H9 (cell line): ENCODE data around the gene CACNA1D. TPM values are rescaled to one million over a fixed set of nuclear protein-coding genes. Genes with fewer than 3 reads are reported as not detected.

ENCODE experiments used
- DNase-seq: peaks from one replicate; pipeline ENCODE4 v3.0.0-alpha.2; 2017
- H2AFZ ChIP-seq: one replicate; pipeline ENCODE4 v1.6.1; 2013; ENCODE audit warnings: mild to moderate bottlenecking, low read length, control low read depth, moderate library complexity
- H2AK5ac ChIP-seq: 2 replicates; pipeline ENCODE4 v1.6.1; 2013; ENCODE audit warnings: low read length, control low read depth, mixed read lengths; ENCODE audit not compliant: insufficient read length
- H2BK120ac ChIP-seq: one replicate; pipeline ENCODE4 v1.6.1; 2013; ENCODE audit warnings: low read depth, mild to moderate bottlenecking, low read length, control low read depth, inconsistent platforms; ENCODE audit not compliant: poor library complexity, severe bottlenecking
- H2BK12ac ChIP-seq: 2 replicates; pipeline ENCODE4 v1.6.1; 2013; ENCODE audit warnings: low read length, control low read depth, mixed read lengths, low read depth; ENCODE audit not compliant: insufficient read length
- H2BK15ac ChIP-seq: 2 replicates; pipeline ENCODE4 v1.6.1; 2013; ENCODE audit warnings: low read depth, low read length, control low read depth
- H2BK20ac ChIP-seq: one replicate; pipeline ENCODE4 v1.6.1; 2013; ENCODE audit warnings: low read depth, mild to moderate bottlenecking, low read length, control low read depth, inconsistent platforms; ENCODE audit not compliant: poor library complexity, severe bottlenecking
- H2BK5ac ChIP-seq: 2 replicates; pipeline ENCODE4 v1.6.1; 2013; ENCODE audit warnings: low read length, control low read depth, mixed read lengths; ENCODE audit not compliant: insufficient read length
- H3K14ac ChIP-seq: 2 replicates; pipeline ENCODE4 v1.6.1; 2013; ENCODE audit warnings: low read length, control low read depth; ENCODE audit not compliant: insufficient read depth
- H3K18ac ChIP-seq: 2 replicates; pipeline ENCODE4 v1.6.1; 2013; ENCODE audit warnings: low read depth, mild to moderate bottlenecking, mixed read lengths, low read length, control low read depth; ENCODE audit not compliant: insufficient read length
- H3K23ac ChIP-seq: 2 replicates; pipeline ENCODE4 v1.6.1; 2013; ENCODE audit warnings: low read length, control low read depth, mixed read lengths, low read depth; ENCODE audit not compliant: insufficient read length
- H3K23me2 ChIP-seq: 2 replicates; pipeline ENCODE4 v1.6.1; 2013; ENCODE audit warnings: low read depth, mild to moderate bottlenecking, mixed read lengths, low read length, control low read depth; ENCODE audit not compliant: insufficient read length, poor library complexity, severe bottlenecking
- H3K27ac ChIP-seq: 2 replicates; pipeline ENCODE4 v1.5.1; 2013; ENCODE audit warnings: low read length, control low read depth, mixed read lengths, low read depth; ENCODE audit not compliant: insufficient read length
- H3K27me3 ChIP-seq: 2 replicates; pipeline ENCODE4 v1.6.1; 2013; ENCODE audit warnings: low read length, control low read depth, inconsistent platforms; ENCODE audit not compliant: insufficient read depth
- H3K4ac ChIP-seq: 2 replicates; pipeline ENCODE4 v1.6.1; 2013; ENCODE audit warnings: low read depth, mild to moderate bottlenecking, control low read depth, inconsistent platforms, low read length, moderate library complexity
- H3K4me1 ChIP-seq: 2 replicates; pipeline ENCODE4 v1.6.1; 2013; ENCODE audit warnings: low read length, control low read depth, inconsistent platforms; ENCODE audit not compliant: insufficient read depth
- H3K4me2 ChIP-seq: 2 replicates; pipeline ENCODE4 v1.6.1; 2013; ENCODE audit warnings: low read length, control low read depth, mixed read lengths; ENCODE audit not compliant: insufficient read length, insufficient read depth
- H3K56ac ChIP-seq: 2 replicates; pipeline ENCODE4 v1.6.1; 2013; ENCODE audit warnings: low read depth, mild to moderate bottlenecking, mixed read lengths, low read length, control low read depth; ENCODE audit not compliant: insufficient read length
- H3K79me1 ChIP-seq: 2 replicates; pipeline ENCODE4 v1.6.1; 2013; ENCODE audit warnings: low read depth, mild to moderate bottlenecking, moderate library complexity, low read length, control low read depth, inconsistent platforms; ENCODE audit not compliant: insufficient read depth, poor library complexity, severe bottlenecking
- H3K79me2 ChIP-seq: 2 replicates; pipeline ENCODE4 v1.6.1; 2013; ENCODE audit warnings: low read length, control low read depth, inconsistent platforms; ENCODE audit not compliant: insufficient read depth
- H3K9ac ChIP-seq: 2 replicates; pipeline ENCODE4 v1.6.1; 2013; ENCODE audit warnings: low read length, control low read depth, mixed read lengths; ENCODE audit not compliant: insufficient read length; ENCODE audit errors: extremely low read depth
- H3K9me3 ChIP-seq: one replicate; pipeline ENCODE4 v1.6.1; 2013; ENCODE audit warnings: low read depth, low read length, inconsistent platforms; ENCODE audit not compliant: control insufficient read depth
- H3T11ph ChIP-seq: one replicate; pipeline ENCODE4 v1.6.1; 2013; ENCODE audit warnings: mild to moderate bottlenecking, low read length, control low read depth, inconsistent platforms
- H4K20me1 ChIP-seq: one replicate; pipeline ENCODE4 v1.6.1; 2013; ENCODE audit not compliant: control insufficient read depth, insufficient read length, insufficient read depth
- H4K5ac ChIP-seq: 2 replicates; pipeline ENCODE4 v1.6.1; 2013; ENCODE audit warnings: low read depth, mild to moderate bottlenecking, mixed read lengths, low read length, control low read depth; ENCODE audit not compliant: insufficient read length
- H4K8ac ChIP-seq: replicated peaks from 2 replicates; pipeline ENCODE4 v1.6.1; 2013; ENCODE audit warnings: low read length, control low read depth, mixed read lengths, low read depth; ENCODE audit not compliant: insufficient read length
- H4K91ac ChIP-seq: 2 replicates; pipeline ENCODE4 v1.6.1; 2013; ENCODE audit warnings: low read depth, mild to moderate bottlenecking, moderate library complexity, mixed read lengths, low read length, control low read depth; ENCODE audit not compliant: insufficient read length
- H3K27ac Mint-ChIP-seq, 3 experiments: 2 replicates in 2 of 3; 3 replicates in 1 of 3; pipeline ENCODE4 v1.8.0; 2020 to 2021; ENCODE audit warnings: mixed read lengths in 3 of 3, mild to moderate bottlenecking in 1 of 3, moderate library complexity in 1 of 3
- H3K27me3 Mint-ChIP-seq: 2 replicates; pipeline ENCODE4 v1.8.0; 2021; ENCODE audit warnings: low read depth, mild to moderate bottlenecking, moderate library complexity, mixed read lengths
- H3K36me3 Mint-ChIP-seq, 3 experiments: 2 replicates in 2 of 3; 3 replicates in 1 of 3; pipeline ENCODE4 v1.8.0; 2020 to 2021; ENCODE audit warnings: low read depth in 3 of 3, mixed read lengths in 3 of 3; ENCODE audit not compliant: insufficient read depth in 1 of 3
- H3K4me1 Mint-ChIP-seq, 2 experiments: 2 replicates each; pipeline ENCODE4 v1.8.0; 2020; ENCODE audit warnings: mixed read lengths in 2 of 2
- H3K4me3 Mint-ChIP-seq, 2 experiments: 2 replicates in 1 of 2; 3 replicates in 1 of 2; pipeline ENCODE4 v1.8.0; 2020 to 2021; ENCODE audit warnings: mild to moderate bottlenecking in 2 of 2, mixed read lengths in 2 of 2, moderate library complexity in 1 of 2
- H3K9me3 Mint-ChIP-seq, 2 experiments: 2 replicates in 1 of 2; 3 replicates in 1 of 2; pipeline ENCODE4 v1.8.0; 2020; ENCODE audit warnings: mild to moderate bottlenecking in 2 of 2, mixed read lengths in 2 of 2, moderate library complexity in 1 of 2
- WGBS: extraction: QIAGEN DNeasy Blood & Tissue Kit; methylation state at CpG from one replicate; pipeline ENCODE4 v1.1.7; 2013; ENCODE audit warnings: missing lambda C conversion rate, low lambda C conversion rate, mixed read lengths; ENCODE audit not compliant: insufficient read length; ENCODE audit errors: extremely low coverage; 5-methylcytosine and 5-hydroxymethylcytosine counted together
- total RNA-seq: library from RNA; stranded (reverse); gene quantifications from 2 replicates; pipeline ENCODE4 v1.2.1, GENCODE V29; 2021
- TF ChIP-seq, protein P1 (sequence below): fragments of 200-600 bp; sonication (generic); conservative IDR thresholded peaks from 3 replicates; pipeline ENCODE4 v1.8.0; 2021; ENCODE audit warnings: antibody characterized with exemption, mild to moderate bottlenecking

CACNA1D gene
- total RNA-seq, 1 experiment from 2014 or later: 3.5 TPM

DNA sequence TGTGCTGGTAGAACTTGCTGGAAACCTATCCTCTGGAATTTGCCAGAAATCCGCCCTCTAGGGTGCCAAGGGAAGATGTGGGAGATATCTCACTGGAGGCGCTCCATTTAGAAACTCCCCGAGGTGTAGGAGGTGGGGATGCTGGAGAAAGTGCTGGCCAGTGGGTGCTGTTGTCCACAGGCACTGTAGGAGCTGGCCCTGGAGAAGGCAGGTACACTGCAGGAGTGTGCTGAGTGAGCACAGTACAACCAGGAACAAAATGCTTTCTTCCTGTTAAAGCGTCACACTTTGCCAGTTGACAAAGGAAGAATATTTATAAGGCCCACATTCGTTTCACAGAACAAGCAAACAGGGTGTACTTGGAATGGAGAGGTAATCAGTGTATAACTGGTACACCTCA lies 119.9 kb downstream of the CACNA1D start:
- no peak overlapping the region for H3K18ac ChIP-seq
- H4K91ac ChIP-seq: no peak overlapping the region
- no peak overlapping the region for H2AK5ac ChIP-seq
- H3K23ac ChIP-seq: no peak overlapping the region
- H3K27ac Mint-ChIP-seq: no peak overlapping the region
- no peak overlapping the region for H3K9ac ChIP-seq
- H3K79me1 ChIP-seq: no peaks in the 10 kb centered on the region
- H4K20me1 ChIP-seq: no peaks in the 10 kb centered on the region
- no peaks in the 10 kb centered on the region for H3K36me3 Mint-ChIP-seq
- no peak overlapping the region for H3K4ac ChIP-seq
- no peak for DNase-seq
- no peak overlapping the region for H2BK5ac ChIP-seq
- no peak overlapping the region for H3K14ac ChIP-seq
- H3T11ph ChIP-seq: no peak overlapping the region
- H3K23me2 ChIP-seq: no peaks in the 10 kb centered on the region
- H3K4me1 ChIP-seq: no peaks in the 10 kb centered on the region
- H3K27me3 ChIP-seq: no peaks in the 10 kb centered on the region
- H3K4me3 Mint-ChIP-seq: no peak overlapping the region
- peaks cover 9% of the 10 kb centered on the region; the same call in 1 of the 2 replicates for H3K27me3 Mint-ChIP-seq
- WGBS: no CpG with 5 or more reads among the region's 5 CpGs
- no peak overlapping the region for H4K8ac ChIP-seq
- no peak overlapping the region for H2BK15ac ChIP-seq
- H3K4me1 Mint-ChIP-seq: peaks cover 14 to 17% of the 10 kb centered on the region in 2 experiments
- no peak overlapping the region for H2BK120ac ChIP-seq
- no peak overlapping the region for H2BK12ac ChIP-seq
- H3K4me2 ChIP-seq: no peak overlapping the region
- H3K27ac ChIP-seq: no peak overlapping the region
- no peak overlapping the region for H2BK20ac ChIP-seq
- H3K79me2 ChIP-seq: no peaks in the 10 kb centered on the region
- TF ChIP-seq, protein P1, sequence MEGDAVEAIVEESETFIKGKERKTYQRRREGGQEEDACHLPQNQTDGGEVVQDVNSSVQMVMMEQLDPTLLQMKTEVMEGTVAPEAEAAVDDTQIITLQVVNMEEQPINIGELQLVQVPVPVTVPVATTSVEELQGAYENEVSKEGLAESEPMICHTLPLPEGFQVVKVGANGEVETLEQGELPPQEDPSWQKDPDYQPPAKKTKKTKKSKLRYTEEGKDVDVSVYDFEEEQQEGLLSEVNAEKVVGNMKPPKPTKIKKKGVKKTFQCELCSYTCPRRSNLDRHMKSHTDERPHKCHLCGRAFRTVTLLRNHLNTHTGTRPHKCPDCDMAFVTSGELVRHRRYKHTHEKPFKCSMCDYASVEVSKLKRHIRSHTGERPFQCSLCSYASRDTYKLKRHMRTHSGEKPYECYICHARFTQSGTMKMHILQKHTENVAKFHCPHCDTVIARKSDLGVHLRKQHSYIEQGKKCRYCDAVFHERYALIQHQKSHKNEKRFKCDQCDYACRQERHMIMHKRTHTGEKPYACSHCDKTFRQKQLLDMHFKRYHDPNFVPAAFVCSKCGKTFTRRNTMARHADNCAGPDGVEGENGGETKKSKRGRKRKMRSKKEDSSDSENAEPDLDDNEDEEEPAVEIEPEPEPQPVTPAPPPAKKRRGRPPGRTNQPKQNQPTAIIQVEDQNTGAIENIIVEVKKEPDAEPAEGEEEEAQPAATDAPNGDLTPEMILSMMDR: no peak
- no peaks in the 10 kb centered on the region for H3K9me3 Mint-ChIP-seq
- no peak overlapping the region for H2AFZ ChIP-seq
- no peak overlapping the region for H4K5ac ChIP-seq
- H3K56ac ChIP-seq: no peak overlapping the region
- no peaks in the 10 kb centered on the region for H3K9me3 ChIP-seq
